H1 (cell line): ENCODE data around the gene DENND1A. TPM values are rescaled to one million over a fixed set of nuclear protein-coding genes. Genes with fewer than 3 reads are reported as not detected.

ENCODE experiments used
- CTCF ChIA-PET: fragments of 300-600 bp; sonication (Branson Sonifier 250); formaldehyde crosslinking; loops from one replicate; lab custom pipeline; 2021; ENCODE audit not compliant: partially characterized antibody; lab: Charles Lee
- POLR2A ChIA-PET: fragments of 300-600 bp; sonication (Branson Sonifier 250); formaldehyde crosslinking; loops from one replicate; lab custom pipeline; 2021; ENCODE audit warnings: inconsistent platforms; ENCODE audit not compliant: partially characterized antibody; lab: Charles Lee
- DNase-seq, 2 experiments: peaks; one replicate each; pipeline versions ENCODE4 v3.0.0 to v3.0.0-alpha.2; 2010 to 2022; ENCODE audit warnings: low spot score in 2 of 2, low read depth in 1 of 2, mixed read lengths in 1 of 2
- FAIRE-seq: peaks from 2 replicates; lab custom pipeline; 2011; peaks lifted over from hg19 to GRCh38; lab: Jason Lieb, UNC
- H2AFZ ChIP-seq: 2 replicates; pipeline ENCODE4 v1.8.1; 2012; ENCODE audit warnings: low read length, inconsistent platforms
- H2AK5ac ChIP-seq: 2 replicates; pipeline ENCODE4 v1.6.1; 2013; ENCODE audit warnings: low read depth, low read length
- H2BK120ac ChIP-seq: replicated peaks from 2 replicates; pipeline ENCODE3; 2013; ENCODE audit warnings: low read depth, low read length, inconsistent platforms
- H2BK12ac ChIP-seq: 2 replicates; pipeline ENCODE4 v1.6.1; 2013; ENCODE audit warnings: low read depth, low read length
- H2BK15ac ChIP-seq: 2 replicates; pipeline ENCODE4 v1.6.1; 2013; ENCODE audit warnings: low read length
- H2BK20ac ChIP-seq: 2 replicates; pipeline ENCODE4 v1.6.1; 2013; ENCODE audit warnings: low read length
- H2BK5ac ChIP-seq: 2 replicates; pipeline ENCODE4 v1.6.1; 2013; ENCODE audit warnings: low read depth, low read length
- H3K14ac ChIP-seq: 2 replicates; pipeline ENCODE4 v1.6.1; 2013; ENCODE audit warnings: inconsistent platforms; ENCODE audit not compliant: insufficient read length
- H3K18ac ChIP-seq: 2 replicates; pipeline ENCODE4 v1.6.1; 2013; ENCODE audit warnings: low read length; ENCODE audit errors: extremely low read depth
- H3K23ac ChIP-seq: 2 replicates; pipeline ENCODE4 v1.6.1; 2013; ENCODE audit warnings: inconsistent platforms; ENCODE audit not compliant: insufficient read length
- H3K23me2 ChIP-seq: 2 replicates; pipeline ENCODE4 v1.6.1; 2013; ENCODE audit warnings: low read depth, low read length
- H3K27ac ChIP-seq: 2 replicates; pipeline ENCODE4 v1.6.1; 2011; ENCODE audit warnings: low read depth, low read length, inconsistent platforms
- H3K27me3 ChIP-seq, 4 experiments: replicated peaks in 1 of 4; 1 replicate in 1 of 4; 2 replicates in 3 of 4; pipeline versions ENCODE4 v1.6.1 to v1.8.1; 2011 to 2013; ENCODE audit warnings: low read length in 3 of 4, mild to moderate bottlenecking in 3 of 4, inconsistent platforms in 2 of 4, mixed read lengths in 2 of 4, moderate library complexity in 1 of 4; ENCODE audit not compliant: control insufficient read depth in 3 of 4, insufficient read depth in 3 of 4; ENCODE audit errors: extremely low read depth in 1 of 4
- H3K36me3 ChIP-seq, 4 experiments: 2 replicates each; pipeline versions ENCODE4 v1.6.1 to v1.8.1; 2011 to 2013; ENCODE audit warnings: mild to moderate bottlenecking in 4 of 4, low read length in 3 of 4, moderate library complexity in 2 of 4, control low read depth in 1 of 4, inconsistent platforms in 1 of 4; ENCODE audit not compliant: insufficient read depth in 4 of 4, control insufficient read depth in 2 of 4
- H3K4ac ChIP-seq: replicated peaks from 2 replicates; pipeline ENCODE3; 2013; ENCODE audit warnings: low read length, low read depth, mixed read lengths, inconsistent platforms; ENCODE audit not compliant: insufficient read length
- H3K4me1 ChIP-seq, 4 experiments: replicated peaks in 1 of 4; 1 replicate in 1 of 4; 2 replicates in 3 of 4; pipeline versions ENCODE4 v1.6.1 to v1.8.1; 2011 to 2013; ENCODE audit warnings: low read length in 3 of 4, inconsistent platforms in 2 of 4, mixed read lengths in 1 of 4; ENCODE audit not compliant: insufficient read depth in 4 of 4, control insufficient read depth in 3 of 4
- H3K4me2 ChIP-seq, 2 experiments: 2 replicates each; pipeline versions ENCODE4 v1.6.1 to v1.8.1; 2011 to 2013; ENCODE audit warnings: low read depth in 2 of 2, low read length in 2 of 2, control low read depth in 1 of 2, inconsistent platforms in 1 of 2, mild to moderate bottlenecking in 1 of 2; ENCODE audit not compliant: insufficient read depth in 1 of 2
- H3K4me3 ChIP-seq, 4 experiments: fragments of 200-600, 300-600 bp in 1 of 4; sonication (generic), shearing (Covaris generic), sonication (Bioruptor Twin) in 1 of 4; 2 replicates each; pipeline versions ENCODE4 v1.5.1 to v1.8.1; 2011 to 2016; ENCODE audit warnings: low read length in 4 of 4, low read depth in 3 of 4, control low read depth in 2 of 4, inconsistent platforms in 2 of 4, mild to moderate bottlenecking in 2 of 4, mixed read lengths in 1 of 4, moderate library complexity in 1 of 4; ENCODE audit not compliant: insufficient read depth in 2 of 4; ENCODE audit errors: extremely low read depth in 1 of 4
- H3K56ac ChIP-seq: replicated peaks from 2 replicates; pipeline ENCODE3; 2013; ENCODE audit warnings: low read depth, mild to moderate bottlenecking, mixed read lengths, low read length, inconsistent platforms; ENCODE audit not compliant: insufficient read length
- H3K79me1 ChIP-seq: 2 replicates; pipeline ENCODE4 v1.6.1; 2013; ENCODE audit warnings: low read depth, low read length, control low read depth
- H3K79me2 ChIP-seq, 2 experiments: 2 replicates each; pipeline versions ENCODE4 v1.6.1 to v1.8.1; 2012 to 2013; ENCODE audit warnings: low read length in 2 of 2, mild to moderate bottlenecking in 2 of 2, inconsistent platforms in 1 of 2; ENCODE audit not compliant: insufficient read depth in 2 of 2, control insufficient read depth in 1 of 2
- H3K9ac ChIP-seq, 4 experiments: replicated peaks in 1 of 4; 1 replicate in 1 of 4; 2 replicates in 3 of 4; pipeline versions ENCODE4 v1.6.1 to v1.8.1; 2011 to 2013; ENCODE audit warnings: low read depth in 3 of 4, low read length in 3 of 4, control low read depth in 2 of 4, mild to moderate bottlenecking in 2 of 4, moderate library complexity in 2 of 4, inconsistent platforms in 1 of 4; ENCODE audit errors: extremely low read depth in 1 of 4
- H3K9me3 ChIP-seq, 2 experiments: 2 replicates each; pipeline versions ENCODE4 v1.6.1 to v1.8.1; 2012 to 2013; ENCODE audit warnings: mild to moderate bottlenecking in 2 of 2, moderate library complexity in 2 of 2, control low read depth in 1 of 2, inconsistent platforms in 1 of 2, low read depth in 1 of 2, low read length in 1 of 2, mixed read lengths in 1 of 2; ENCODE audit not compliant: insufficient read depth in 2 of 2
- H4K20me1 ChIP-seq, 2 experiments: replicated peaks in 1 of 2; 2 replicates each; pipeline versions ENCODE3 to v1.8.1; 2011 to 2013; ENCODE audit warnings: inconsistent platforms in 2 of 2, low read length in 2 of 2, mild to moderate bottlenecking in 1 of 2; ENCODE audit not compliant: insufficient read depth in 2 of 2, control insufficient read depth in 1 of 2
- H4K5ac ChIP-seq: 2 replicates; pipeline ENCODE4 v1.6.1; 2013; ENCODE audit warnings: low read length, low read depth, mixed read lengths, inconsistent platforms; ENCODE audit not compliant: insufficient read length
- H4K8ac ChIP-seq: 2 replicates; pipeline ENCODE4 v1.8.0; 2013; ENCODE audit warnings: mild to moderate bottlenecking, moderate library complexity, low read length, inconsistent platforms; ENCODE audit not compliant: insufficient read depth; ENCODE audit errors: extremely low read depth
- H4K91ac ChIP-seq: replicated peaks from 2 replicates; pipeline ENCODE3; 2013; ENCODE audit warnings: low read length, mixed read lengths, inconsistent platforms; ENCODE audit not compliant: insufficient read length
- MAFK ChIP-seq: IDR thresholded peaks from 2 replicates; pipeline ENCODE4 v1.6.1; 2012; ENCODE audit warnings: low read depth, mild to moderate bottlenecking, improper control_type of control experiment, low read length
- TEAD4 ChIP-seq: IDR thresholded peaks from 2 replicates; pipeline ENCODE4 v1.6.1; 2012; ENCODE audit warnings: low read depth, low read length, inconsistent platforms, mixed read lengths
- WGBS, 2 experiments: shearing (Covaris generic) in 1 of 2; methylation state at CpG; one replicate each; pipeline versions ENCODE4 v1.1.6 to v1.1.7; 2013 to 2015; ENCODE audit warnings: low lambda C conversion rate in 2 of 2, mixed read lengths in 2 of 2, inconsistent platforms in 1 of 2, low coverage in 1 of 2, missing lambda C conversion rate in 1 of 2; ENCODE audit not compliant: insufficient replicate concordance in 2 of 2, insufficient coverage in 1 of 2, insufficient read length in 1 of 2; ENCODE audit errors: extremely low coverage in 1 of 2, missing lambda C conversion rate in 1 of 2; 5-methylcytosine and 5-hydroxymethylcytosine counted together
- polyA plus RNA-seq, 7 experiments: library from polyadenylated mRNA; depleted of rRNA in 3 of 7; stranded (reverse) in 5 of 7; unstranded in 2 of 7; fragments of >200 nt in 5 of 7; fragments of 200-250 nt in 2 of 7; gene quantifications; 1 replicate in 5 of 7; 2 replicates in 1 of 7; 4 replicates in 1 of 7; pipeline versions ENCODE4 v1.2.1 to v1.2.3, GENCODE V29; 2011 to 2013; ENCODE audit warnings: missing spikeins in 2 of 7, mixed read lengths in 2 of 7
- total RNA-seq: library from RNA; stranded (reverse); fragmentation: NEBNext Ultra II Directional; extraction: Animal tissue kit (Norgen Biotek cat#: 25700); gene quantifications from 2 replicates; pipeline ENCODE4 v1.2.1, GENCODE V29; 2021

The DENND1A gene
- total and polyA plus RNA-seq, 2 of the 8 experiments (the other 6 are each of a cell fraction or from before 2014, with no cell fraction given): 24.1 to 26.4 TPM

DNA sequence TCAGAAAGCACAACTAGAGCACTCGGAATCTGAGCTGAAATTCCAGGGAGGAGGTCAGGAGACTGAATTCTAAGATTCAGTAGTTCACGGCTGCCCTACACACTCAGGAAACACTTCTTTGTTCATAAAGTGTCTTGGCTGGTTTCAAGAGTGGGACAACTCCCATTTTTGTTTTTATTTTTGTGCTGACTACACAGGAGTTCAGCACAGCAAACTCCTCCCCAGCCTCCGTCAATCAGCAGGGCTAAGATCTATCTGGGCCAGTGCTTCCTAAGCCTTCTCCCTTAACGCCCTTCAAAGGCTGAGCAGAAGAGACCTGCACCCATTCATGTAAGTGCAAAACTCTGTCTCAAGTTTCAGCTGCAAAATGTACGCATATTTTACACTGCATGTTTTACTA lies 323.8 kb downstream of the DENND1A start:
- H3K23ac ChIP-seq: no peak overlapping the region
- no peak overlapping the region for H2BK20ac ChIP-seq
- H3K4me2 ChIP-seq: no peak overlapping the region
- no peak overlapping the region for H3K18ac ChIP-seq
- H4K5ac ChIP-seq: no peak overlapping the region
- no peak overlapping the region for H2BK5ac ChIP-seq
- no peaks in the 10 kb centered on the region for H3K9me3 ChIP-seq
- ChIA-PET POLR2A (interaction anchor here (0.5 kb wide), 1 partner anchor 797 kb away, joined by 4 read pairs; no protein-coding TSS in a partner anchor), CTCF (no interaction called here)
- H2BK12ac ChIP-seq: no peak overlapping the region
- DNase-seq: no peak
- no peak overlapping the region for H4K91ac ChIP-seq
- no peaks in the 10 kb centered on the region for H3K36me3 ChIP-seq
- H3K9ac ChIP-seq: no peak overlapping the region
- H3K79me2 ChIP-seq: no peaks in the 10 kb centered on the region
- no peak for FAIRE-seq
- no peaks in the 10 kb centered on the region for H3K79me1 ChIP-seq
- no peak overlapping the region for H3K4me3 ChIP-seq
- no peak overlapping the region for H2AK5ac ChIP-seq
- H4K8ac ChIP-seq: no peak overlapping the region
- no peak overlapping the region for H2BK15ac ChIP-seq
- no peak overlapping the region for H2AFZ ChIP-seq
- no peaks in the 10 kb centered on the region for H3K23me2 ChIP-seq
- WGBS, 2 experiments: 94% methylated on average over 5 of the region's 5 CpGs; no CpG with 5 or more reads in 1 of the 2 experiments
- H3K27ac ChIP-seq: no peak overlapping the region
- H2BK120ac ChIP-seq: no peak overlapping the region
- H3K4ac ChIP-seq: no peak overlapping the region
- no peak overlapping the region for H3K56ac ChIP-seq
- TF ChIP-seq MAFK (no peak), TEAD4 (no peak)
- H4K20me1 ChIP-seq: peaks cover 0 to 2% of the 10 kb centered on the region in 2 experiments
- H3K14ac ChIP-seq: no peak overlapping the region
- H3K27me3 ChIP-seq: no peaks in the 10 kb centered on the region
- no peaks in the 10 kb centered on the region; a peak in 1 of 7 replicates for H3K4me1 ChIP-seq
